ENCODE data around the gene SLC1A5.
"Not testable (repeated sequence)": the region's sequence is repeated elsewhere in the genome, so short reads cannot be mapped to it uniquely, and the experiment has no call there.

The SLC1A5 gene

GRCh38 chr19:46802152-46802551 lies 13.8 kb upstream of the SLC1A5 start:
- no peak for DNase-seq (ENCODE audit: low read depth, low spot score)

- DNase-seq (ENCODE audit: low read depth, low spot score) = no peak
These were observed 10.3 kb upstream of the SLC1A5 start for GRCh38 chr19:46798713-46799112.

GRCh38 chr19:46797881-46798280 lies 9.5 kb upstream of the SLC1A5 start:
- no peak for DNase-seq (ENCODE audit: low read depth, low spot score)

GRCh38 chr19:46791944-46792343 lies 3.5 kb upstream of the SLC1A5 start:
- peak; percentile 12 for DNase-seq (ENCODE audit: low read depth, low spot score)

GRCh38 chr19:46789371-46789770 lies 977 bp upstream of the SLC1A5 start:
- no peak for DNase-seq (ENCODE audit: low read depth, low spot score)

GRCh38 chr19:46788968-46789338 lies 559 bp upstream of the SLC1A5 start:
- DNase-seq (ENCODE audit: low read depth, low spot score) = no peak

- peak; percentile 5 for DNase-seq (ENCODE audit: low read depth, low spot score)
These were observed 798 bp downstream of the SLC1A5 start for GRCh38 chr19:46787331-46788261.

- no peak for DNase-seq (ENCODE audit: low read depth, low spot score)
These were observed 1.4 kb downstream of the SLC1A5 start for GRCh38 chr19:46787040-46787330.

GRCh38 chr19:46786236-46787039 lies 2.0 kb downstream of the SLC1A5 start:
- DNase-seq (ENCODE audit: low read depth, low spot score) = peak; percentile 77

- DNase-seq (ENCODE audit: low read depth, low spot score) = no peak
These were observed 2.5 kb downstream of the SLC1A5 start for GRCh38 chr19:46785980-46786235.

- no peak for DNase-seq (ENCODE audit: low read depth, low spot score)
These were observed 3.1 kb downstream of the SLC1A5 start for GRCh38 chr19:46785054-46785979.

- DNase-seq (ENCODE audit: low read depth, low spot score) = peak; percentile 28
These were observed 3.9 kb downstream of the SLC1A5 start for GRCh38 chr19:46784262-46785053.

GRCh38 chr19:46783670-46784069 lies 4.7 kb downstream of the SLC1A5 start:
- no peak for DNase-seq (ENCODE audit: low read depth, low spot score)

GRCh38 chr19:46782355-46783019 lies 5.9 kb downstream of the SLC1A5 start:
- no peak for DNase-seq (ENCODE audit: low read depth, low spot score)

- not testable (repeated sequence) for DNase-seq (ENCODE audit: low read depth, low spot score)
These were observed 10.3 kb downstream of the SLC1A5 start for GRCh38 chr19:46777956-46778645.

- no peak for DNase-seq (ENCODE audit: low read depth, low spot score)
These were observed 11.2 kb downstream of the SLC1A5 start for GRCh38 chr19:46776927-46777911.

- no peak for DNase-seq (ENCODE audit: low read depth, low spot score)
These were observed 12.6 kb downstream of the SLC1A5 start for GRCh38 chr19:46775642-46776258.

- DNase-seq (ENCODE audit: low read depth, low spot score) = no peak
These were observed 15.4 kb downstream of the SLC1A5 start for GRCh38 chr19:46773018-46773399.

Measured in activated CD4-positive, CD25-positive, alpha-beta regulatory T cell treated with anti-CD3 and anti-CD28 coated beads, Interleukin-2, amount 50 U/mL, for 16 hours (primary cell).